ENCODE measurements around the gene BNIP3. TPM values are rescaled to one million over a fixed set of nuclear protein-coding genes. Genes with fewer than 3 reads are reported as not detected.

The BNIP3 gene
- total RNA-seq, 1 experiment from 2014 or later: 57.1 TPM

Other genes with a start within 250 kb of the BNIP3 start
- gene PPP2R2D, start 80.9 kb downstream of the BNIP3 start, total RNA-seq (2021): 33.8 and 35.1 TPM in 2 replicates
- gene JAKMIP3, start 84.0 kb upstream of the BNIP3 start, total RNA-seq (2021): 0.50 and 0.55 TPM in 2 replicates
- 26.3 and 29.0 TPM in 2 replicates for gene DPYSL4, start 205.0 kb upstream of the BNIP3 start, total RNA-seq (2021)